HepG2 (cell line): Measurements from ENCODE around the gene TMEM239.

Experiments used
- AGO1 ChIP-seq: fragments of 200-400 bp; formaldehyde crosslinking; IDR thresholded peaks from 2 replicates; pipeline ENCODE4 v1.6.1; 2017; ENCODE audit warnings: mild to moderate bottlenecking, low read depth, low read length, moderate library complexity; ENCODE audit not compliant: poor library complexity, severe bottlenecking
- ELF1 ChIP-seq: sonication (generic); formaldehyde crosslinking; IDR thresholded peaks from 2 replicates; pipeline ENCODE4 v1.4.0; 2020; ENCODE audit warnings: missing genetic modification reagents
- RNF2 ChIP-seq: fragments of 450-650 bp; conservative IDR thresholded peaks from 2 replicates; pipeline ENCODE4 v1.6.1; 2016; ENCODE audit warnings: low read depth
- ZNF280D ChIP-seq: sonication (generic); formaldehyde crosslinking; IDR thresholded peaks from 2 replicates; pipeline ENCODE4 v1.5.1; 2020; ENCODE audit warnings: mild to moderate bottlenecking, missing genetic modification reagents
- ZNF576 ChIP-seq: sonication (generic); formaldehyde crosslinking; IDR thresholded peaks from 2 replicates; pipeline ENCODE4 v1.4.0; 2020; ENCODE audit warnings: mild to moderate bottlenecking, missing genetic modification reagents
- ZNF792 ChIP-seq: IDR thresholded peaks from 2 replicates; pipeline ENCODE4 v1.6.1; 2016
- TF ChIP-seq, protein P1 (sequence below): sonication (generic); formaldehyde crosslinking; IDR thresholded peaks from 2 replicates; pipeline ENCODE4 v1.5.1; 2020; ENCODE audit warnings: missing genetic modification reagents, mild to moderate bottlenecking, borderline replicate concordance

DNA sequence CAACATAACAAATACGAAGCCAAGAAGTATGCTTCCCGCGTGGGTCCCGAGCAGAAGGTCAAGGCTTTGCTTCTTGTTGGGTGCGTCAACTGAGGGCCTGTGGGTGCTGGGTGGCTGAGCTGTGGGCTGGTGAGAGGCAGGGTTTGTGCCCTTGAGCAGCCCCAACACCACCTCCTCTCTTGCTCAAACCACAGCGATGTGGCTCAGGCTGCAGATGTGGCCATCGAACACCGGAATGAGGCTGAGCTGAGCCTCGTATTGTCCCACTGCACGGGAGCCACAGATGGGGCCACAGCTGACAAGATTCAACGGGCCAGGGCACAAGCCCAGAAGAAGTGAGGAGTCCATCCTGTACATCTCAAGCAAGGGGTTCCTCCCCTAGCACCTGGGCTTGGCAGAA is 50.1 kb downstream of the TMEM239 start:
- TF ChIP-seq ZNF280D (CRISPR knock-in tag) (no peak), RNF2 (no peak), ZNF576 (CRISPR knock-in tag) (no peak), ZNF792 (CRISPR knock-in tag) (no peak), AGO1 (no peak), ELF1 (CRISPR knock-in tag) (no peak)
- TF ChIP-seq, protein P1, sequence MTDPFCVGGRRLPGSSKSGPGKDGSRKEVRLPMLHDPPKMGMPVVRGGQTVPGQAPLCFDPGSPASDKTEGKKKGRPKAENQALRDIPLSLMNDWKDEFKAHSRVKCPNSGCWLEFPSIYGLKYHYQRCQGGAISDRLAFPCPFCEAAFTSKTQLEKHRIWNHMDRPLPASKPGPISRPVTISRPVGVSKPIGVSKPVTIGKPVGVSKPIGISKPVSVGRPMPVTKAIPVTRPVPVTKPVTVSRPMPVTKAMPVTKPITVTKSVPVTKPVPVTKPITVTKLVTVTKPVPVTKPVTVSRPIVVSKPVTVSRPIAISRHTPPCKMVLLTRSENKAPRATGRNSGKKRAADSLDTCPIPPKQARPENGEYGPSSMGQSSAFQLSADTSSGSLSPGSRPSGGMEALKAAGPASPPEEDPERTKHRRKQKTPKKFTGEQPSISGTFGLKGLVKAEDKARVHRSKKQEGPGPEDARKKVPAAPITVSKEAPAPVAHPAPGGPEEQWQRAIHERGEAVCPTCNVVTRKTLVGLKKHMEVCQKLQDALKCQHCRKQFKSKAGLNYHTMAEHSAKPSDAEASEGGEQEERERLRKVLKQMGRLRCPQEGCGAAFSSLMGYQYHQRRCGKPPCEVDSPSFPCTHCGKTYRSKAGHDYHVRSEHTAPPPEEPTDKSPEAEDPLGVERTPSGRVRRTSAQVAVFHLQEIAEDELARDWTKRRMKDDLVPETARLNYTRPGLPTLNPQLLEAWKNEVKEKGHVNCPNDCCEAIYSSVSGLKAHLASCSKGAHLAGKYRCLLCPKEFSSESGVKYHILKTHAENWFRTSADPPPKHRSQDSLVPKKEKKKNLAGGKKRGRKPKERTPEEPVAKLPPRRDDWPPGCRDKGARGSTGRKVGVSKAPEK (CRISPR knock-in tag): no peak
